NT2/D1 (cell line): ENCODE results near the gene PLEKHJ1.

Experiments
- YY1 ChIP-seq: IDR thresholded peaks from 2 replicates; pipeline ENCODE4 v1.6.1; 2011; ENCODE audit not compliant: insufficient read length, insufficient read depth
- ZNF274 ChIP-seq: IDR thresholded peaks from 2 replicates; pipeline ENCODE4 v1.6.1; 2011; ENCODE audit warnings: mild to moderate bottlenecking, low read depth, low read length

DNA sequence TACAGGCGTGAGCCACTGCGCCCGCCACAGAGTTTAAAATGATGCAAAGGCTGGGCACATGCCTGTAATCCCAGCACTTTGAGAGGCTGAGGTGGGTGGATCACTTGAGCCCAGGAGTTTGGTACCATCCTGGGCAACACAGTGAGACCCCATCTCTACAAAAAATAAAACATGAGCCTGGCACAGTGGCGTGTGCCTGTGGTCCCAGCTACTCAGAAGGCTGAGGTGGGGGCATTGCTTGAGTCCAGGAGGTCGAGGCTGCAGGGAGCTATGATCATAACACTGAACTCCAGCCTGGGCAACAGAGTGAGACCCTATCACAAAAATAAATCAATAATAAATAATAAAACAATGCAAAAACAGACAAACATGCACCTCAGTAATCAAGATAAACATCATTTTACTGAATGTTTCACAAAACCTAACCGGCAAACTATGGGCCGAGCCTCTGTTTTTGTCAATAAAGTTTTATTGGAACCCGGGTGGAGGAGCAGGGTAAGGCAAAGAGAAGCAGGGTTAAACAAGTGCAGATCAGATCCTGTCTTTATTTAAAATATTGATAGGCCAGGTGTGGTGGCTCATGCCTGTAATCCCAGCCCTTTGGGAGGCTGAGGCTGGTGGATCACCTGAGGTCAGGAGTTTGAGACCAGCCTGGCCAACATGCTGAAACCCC is 47.8 kb upstream of the PLEKHJ1 start:
- no peak for TF ChIP-seq ZNF274
- no peak for TF ChIP-seq YY1
